HG02840 (cell line): ENCODE results near the gene TSKU.
"Not testable (repeated sequence)": the region's sequence is repeated elsewhere in the genome, so short reads cannot be mapped to it uniquely, and the experiment has no call there.

ENCODE experiments used
- ATAC-seq: cut with Tn5 transposase; IDR thresholded peaks from one replicate; pipeline ENCODE4 v1.9.1; 2021; ENCODE audit warnings: mild to moderate bottlenecking, moderate library complexity, moderate number of reproducible peaks; ENCODE audit not compliant: unreplicated experiment, low FRiP score

TSKU gene

GRCh38 chr11:76821396-76821795 lies 38.2 kb downstream of the TSKU start:
- ATAC-seq = not testable (repeated sequence)

DNA sequence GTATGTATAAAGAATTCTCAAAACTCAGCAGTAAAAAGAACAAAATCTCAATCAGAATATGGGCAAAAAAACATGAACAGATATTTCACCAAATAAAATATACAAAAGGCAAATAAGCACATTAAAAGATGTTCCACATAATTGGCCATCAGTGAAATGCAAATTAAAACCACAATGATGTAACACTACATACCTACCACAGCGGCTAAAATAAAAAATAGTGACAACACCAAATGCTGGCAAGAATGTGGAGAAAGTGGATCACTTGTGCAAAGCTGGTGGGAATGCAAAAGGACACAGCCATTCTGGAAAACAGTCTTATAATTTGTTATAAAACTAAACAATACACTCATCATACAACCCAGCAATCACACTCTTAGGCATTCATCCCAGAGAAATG lies 39.2 kb downstream of the TSKU start:
- no peak for ATAC-seq

GRCh38 chr11:76823481-76824028 lies 40.4 kb downstream of the TSKU start:
- ATAC-seq = no peak

GRCh38 chr11:76824083-76824939 lies 41.2 kb downstream of the TSKU start:
- no peak for ATAC-seq

DNA sequence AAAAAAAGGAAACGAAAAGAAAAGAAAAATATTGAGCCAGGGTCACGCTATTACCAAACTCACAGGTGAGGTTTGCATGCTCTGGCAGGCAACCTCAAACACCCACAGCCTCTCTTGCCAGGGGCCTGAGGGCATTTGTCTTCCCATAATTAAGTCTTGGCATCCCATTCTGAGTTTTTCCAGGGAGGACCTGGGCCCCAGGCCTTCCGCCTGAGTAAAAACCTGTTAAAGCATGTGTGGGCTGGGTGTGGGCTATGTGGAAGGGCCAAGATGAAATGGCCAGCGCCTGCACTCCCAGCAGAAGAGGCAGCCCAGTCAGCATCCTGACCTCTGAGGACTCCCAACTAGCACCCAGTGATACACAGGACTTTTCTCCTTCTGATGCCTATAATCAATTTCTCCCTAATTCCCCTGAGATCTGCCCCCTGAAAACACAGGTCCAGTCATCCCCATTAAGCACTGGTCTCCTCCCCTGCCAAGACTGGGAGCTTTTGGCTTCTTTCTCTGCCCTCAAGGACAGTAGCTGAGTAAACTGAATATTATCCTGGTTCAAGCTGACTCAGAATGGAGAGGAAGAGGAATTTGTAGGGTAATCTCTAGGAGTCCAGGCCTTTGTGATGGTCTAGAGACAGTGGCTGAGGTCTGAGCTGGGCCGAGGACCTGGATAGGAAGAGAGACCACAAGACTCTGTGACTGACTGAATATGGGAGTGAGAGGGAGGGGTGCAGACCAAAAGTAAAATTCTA lies 42.0 kb downstream of the TSKU start:
- ATAC-seq = no peak

DNA sequence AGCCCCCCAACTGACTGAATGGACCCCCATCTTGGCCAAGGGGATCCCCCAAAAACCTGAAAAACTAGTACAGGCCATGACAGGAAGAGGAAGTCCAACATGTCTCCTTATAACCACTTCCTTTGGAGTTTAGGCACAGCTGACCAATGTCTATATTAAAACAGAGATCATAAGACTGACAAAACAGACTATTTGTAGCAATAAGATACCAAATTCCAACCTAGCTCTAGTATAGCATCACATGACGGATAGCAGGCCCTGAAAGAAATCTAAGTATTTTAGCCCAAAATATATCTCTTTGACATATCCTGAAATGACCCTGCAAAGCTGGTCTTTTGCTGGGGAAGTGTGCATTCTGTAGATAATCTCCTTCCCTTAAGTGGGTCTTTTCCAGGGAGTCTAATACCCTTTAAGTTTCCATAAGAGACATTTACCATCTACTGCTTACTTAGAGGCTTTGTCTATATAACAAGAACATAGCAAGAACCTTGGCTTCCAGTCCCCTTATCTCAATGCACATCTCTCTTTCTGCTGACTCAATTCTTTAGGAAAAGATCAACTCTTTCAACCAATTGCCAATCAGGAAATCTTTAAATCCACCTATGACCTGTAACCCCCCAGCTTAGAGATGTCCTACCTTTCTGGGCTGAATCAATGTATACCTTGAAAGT lies 42.7 kb downstream of the TSKU start:
- ATAC-seq = no peak

GRCh38 chr11:76826508-76826907 lies 43.4 kb downstream of the TSKU start:
- ATAC-seq = not testable (repeated sequence)

DNA sequence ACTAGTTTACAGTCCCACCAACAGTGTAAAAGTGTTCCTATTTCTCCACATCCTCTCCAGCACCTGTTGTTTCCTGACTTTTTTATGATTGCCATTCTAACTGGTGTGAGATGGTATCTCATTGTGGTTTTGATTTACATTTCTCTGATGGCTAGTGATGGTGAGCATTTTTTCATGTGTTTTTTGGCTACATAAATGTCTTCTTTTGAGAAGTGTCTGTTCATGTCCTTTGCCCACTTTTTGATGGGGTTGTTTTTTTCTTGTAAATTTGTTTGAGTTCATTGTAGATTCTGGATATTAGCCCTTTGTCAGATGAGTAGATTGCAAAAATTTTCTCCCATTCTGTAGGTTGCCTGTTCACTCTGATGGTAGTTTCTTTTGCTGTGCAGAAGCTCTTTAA lies 43.8 kb downstream of the TSKU start:
- ATAC-seq = not testable (repeated sequence)

- ATAC-seq = no peak
These were observed 47.6 kb downstream of the TSKU start for GRCh38 chr11:76830639-76831327.

DNA sequence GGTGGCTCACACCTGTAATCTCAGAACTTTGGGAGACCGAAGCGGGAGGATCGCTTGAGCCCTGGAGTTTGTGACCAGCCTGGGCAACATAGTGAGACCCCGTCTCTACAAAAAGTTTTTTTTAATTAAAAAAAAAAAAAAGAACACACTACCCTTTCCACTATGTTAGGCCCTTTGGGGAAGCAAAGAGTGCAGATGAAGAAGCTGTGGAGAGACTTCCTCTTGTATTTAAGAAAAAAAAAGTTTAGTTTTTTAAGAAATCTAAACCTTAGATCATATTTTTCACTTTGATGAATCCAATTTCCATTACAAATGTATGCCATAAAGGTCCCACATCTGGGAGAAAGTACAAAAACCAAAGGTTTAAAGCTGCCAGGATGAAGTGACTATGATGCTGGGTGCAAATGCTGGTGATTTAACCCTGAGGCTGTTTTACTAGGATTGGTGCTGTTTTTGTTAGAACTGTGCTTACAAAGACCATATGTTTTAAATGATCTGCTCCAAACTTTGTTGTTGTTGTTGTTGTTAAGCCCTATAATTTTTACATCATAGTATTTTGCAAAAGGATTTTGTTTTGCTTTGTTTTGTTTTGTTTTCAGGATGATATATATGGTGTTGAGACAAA lies 48.6 kb downstream of the TSKU start:
- no peak for ATAC-seq

GRCh38 chr11:76832361-76832760 lies 49.2 kb downstream of the TSKU start:
- ATAC-seq = no peak

DNA sequence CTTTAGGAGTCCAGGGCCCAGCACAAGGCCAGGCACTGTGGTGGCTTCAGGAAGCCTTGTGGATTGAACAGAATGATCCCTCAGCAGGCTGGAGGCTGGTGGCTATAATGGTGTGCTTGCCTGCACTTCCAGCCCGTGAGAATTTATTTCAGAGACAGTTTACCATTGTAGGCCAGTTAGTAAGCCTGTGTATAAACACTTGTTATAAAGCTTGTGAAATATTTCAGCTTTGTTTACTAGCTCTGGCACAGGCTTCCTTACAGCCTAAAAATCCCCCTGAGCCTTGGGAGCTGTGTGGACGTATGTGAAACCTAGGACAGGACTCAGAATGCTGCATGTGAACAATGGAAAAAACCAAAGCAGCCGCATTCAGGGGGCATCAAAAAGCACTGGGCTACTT lies 51.0 kb downstream of the TSKU start:
- no peak for ATAC-seq

DNA sequence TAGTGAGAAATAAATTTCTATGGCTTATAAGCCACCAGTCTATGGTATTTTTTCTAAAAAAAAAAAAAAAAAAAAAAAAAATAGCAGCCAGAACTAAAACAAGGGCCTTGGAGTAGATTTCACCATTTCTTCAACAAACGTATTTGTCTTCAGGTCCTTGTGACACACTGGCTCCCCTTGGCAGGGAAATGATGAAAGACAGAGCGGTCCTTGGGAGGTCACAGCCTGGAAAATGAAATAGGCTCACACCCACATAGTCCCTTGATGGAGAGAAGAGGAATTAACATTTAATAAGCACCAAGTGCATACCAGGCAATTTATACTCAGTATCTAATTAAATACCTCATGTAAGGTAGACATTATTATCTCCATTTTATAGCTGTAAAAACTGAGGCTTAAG lies 51.9 kb downstream of the TSKU start:
- ATAC-seq = no peak

DNA sequence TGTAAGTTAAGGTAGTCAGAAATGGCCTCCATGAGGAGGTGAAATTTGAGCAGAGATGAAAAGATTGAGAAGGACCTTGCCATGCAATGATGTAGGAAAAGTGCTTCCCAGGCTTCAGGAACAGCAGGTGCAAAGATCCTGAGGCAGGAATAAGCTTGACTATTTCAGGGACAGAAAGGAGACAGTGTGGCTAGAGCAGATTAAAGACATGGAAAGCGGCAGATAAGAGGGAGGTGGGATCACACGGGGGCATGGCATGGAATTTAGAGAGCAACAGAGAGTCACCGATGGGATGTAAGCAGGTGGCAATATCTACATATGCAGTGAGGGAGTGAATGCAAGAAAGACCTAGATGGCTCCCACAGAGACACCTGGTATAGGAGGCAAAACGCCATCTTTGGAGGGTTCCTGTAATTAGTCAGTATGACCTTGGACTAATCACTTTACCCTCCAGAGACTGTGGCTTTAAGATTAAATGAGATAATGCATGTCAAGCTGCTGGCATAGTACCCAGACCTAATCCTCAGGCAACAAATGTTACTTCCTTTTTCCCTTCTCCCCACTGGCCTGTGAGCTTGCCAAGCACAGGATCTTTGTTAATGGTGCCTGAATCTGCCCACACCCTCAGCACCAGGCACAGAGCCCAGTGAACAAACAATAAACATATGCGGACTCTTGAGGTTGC lies 52.9 kb downstream of the TSKU start:
- no peak for ATAC-seq

DNA sequence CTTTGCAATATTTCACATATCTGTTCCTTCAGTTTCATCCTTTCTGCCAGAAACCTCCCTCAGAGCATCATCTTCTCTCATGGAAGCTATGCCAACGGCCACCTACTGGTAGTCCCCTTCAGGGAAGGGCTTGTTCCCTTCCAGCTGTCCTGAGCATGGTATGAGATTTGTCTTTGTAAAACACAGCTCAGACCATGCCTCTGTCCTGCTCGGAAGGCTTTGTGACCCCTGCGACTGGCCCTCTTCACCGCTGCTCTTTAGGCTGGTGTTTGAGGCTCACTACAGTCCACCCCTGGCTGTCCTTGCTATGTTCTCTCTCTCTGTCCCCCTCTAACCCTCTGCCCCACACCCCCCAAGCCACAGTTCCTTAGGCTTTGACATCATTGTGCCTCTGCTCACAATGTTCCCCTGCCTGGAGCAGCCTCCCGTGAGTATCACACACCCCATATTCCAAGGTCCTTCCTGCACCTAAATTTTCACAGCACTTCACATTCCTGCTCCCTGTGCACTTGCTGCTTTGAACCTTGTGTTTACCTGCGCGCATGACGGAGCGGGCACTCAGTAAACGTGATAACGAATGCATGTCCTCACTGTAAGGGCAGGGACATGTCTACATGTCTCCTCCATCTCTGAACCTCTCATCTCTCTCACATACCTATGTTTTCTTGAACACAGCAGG lies 53.6 kb downstream of the TSKU start:
- no peak for ATAC-seq

- ATAC-seq = no peak
These were observed 54.8 kb downstream of the TSKU start for GRCh38 chr11:76837696-76838677.

GRCh38 chr11:76838678-76839068 lies 55.5 kb downstream of the TSKU start:
- no peak for ATAC-seq

DNA sequence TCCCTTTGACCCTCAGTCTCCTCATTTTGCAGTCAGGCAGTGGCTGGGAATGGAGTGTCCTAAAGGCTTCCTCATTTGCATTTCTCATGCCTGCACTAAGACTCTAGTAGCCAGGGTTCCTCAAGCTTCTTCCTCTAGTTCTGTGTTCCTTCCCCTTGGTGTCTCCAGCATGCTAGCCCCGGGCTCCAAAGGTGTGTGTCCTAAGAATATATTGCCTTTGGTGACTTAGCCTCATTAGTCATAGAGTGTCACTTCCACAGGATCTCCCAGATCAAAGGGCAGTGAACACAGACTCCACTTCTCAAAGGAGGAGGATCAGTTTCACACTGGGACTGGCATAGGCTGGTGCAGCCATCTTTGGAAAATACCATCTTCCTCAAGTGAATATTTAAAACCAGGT lies 56.2 kb downstream of the TSKU start:
- no peak for ATAC-seq
